Measurements from ENCODE around the gene SPATA9. TPM values are rescaled to one million over a fixed set of nuclear protein-coding genes. Genes with fewer than 3 reads are reported as not detected.

The SPATA9 gene
- total and polyA plus RNA-seq, 2 of the 8 experiments (the other 6 are each of a cell fraction or from before 2014, with no cell fraction given), result not detected

DNA sequence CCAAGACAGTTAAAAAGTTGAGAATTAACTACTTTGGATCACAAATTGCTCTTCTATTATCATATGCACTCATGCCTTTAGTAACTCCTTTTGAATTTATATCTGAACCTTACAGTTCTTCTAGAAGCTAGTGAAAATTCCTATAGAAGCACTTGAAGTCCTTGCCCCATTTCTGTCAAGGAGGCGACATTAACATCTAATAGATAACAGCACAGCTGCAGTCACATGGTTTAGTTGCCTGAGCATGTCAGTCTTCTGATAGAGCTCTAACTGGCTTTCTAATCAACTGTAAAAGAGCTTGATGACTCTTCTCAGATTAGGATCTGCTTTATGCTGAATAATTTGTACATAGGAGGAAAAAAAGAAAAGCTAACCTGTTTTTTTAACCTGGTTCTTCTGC lies 27.2 kb downstream of the SPATA9 start (continued):
- TF ChIP-seq, protein P1, sequence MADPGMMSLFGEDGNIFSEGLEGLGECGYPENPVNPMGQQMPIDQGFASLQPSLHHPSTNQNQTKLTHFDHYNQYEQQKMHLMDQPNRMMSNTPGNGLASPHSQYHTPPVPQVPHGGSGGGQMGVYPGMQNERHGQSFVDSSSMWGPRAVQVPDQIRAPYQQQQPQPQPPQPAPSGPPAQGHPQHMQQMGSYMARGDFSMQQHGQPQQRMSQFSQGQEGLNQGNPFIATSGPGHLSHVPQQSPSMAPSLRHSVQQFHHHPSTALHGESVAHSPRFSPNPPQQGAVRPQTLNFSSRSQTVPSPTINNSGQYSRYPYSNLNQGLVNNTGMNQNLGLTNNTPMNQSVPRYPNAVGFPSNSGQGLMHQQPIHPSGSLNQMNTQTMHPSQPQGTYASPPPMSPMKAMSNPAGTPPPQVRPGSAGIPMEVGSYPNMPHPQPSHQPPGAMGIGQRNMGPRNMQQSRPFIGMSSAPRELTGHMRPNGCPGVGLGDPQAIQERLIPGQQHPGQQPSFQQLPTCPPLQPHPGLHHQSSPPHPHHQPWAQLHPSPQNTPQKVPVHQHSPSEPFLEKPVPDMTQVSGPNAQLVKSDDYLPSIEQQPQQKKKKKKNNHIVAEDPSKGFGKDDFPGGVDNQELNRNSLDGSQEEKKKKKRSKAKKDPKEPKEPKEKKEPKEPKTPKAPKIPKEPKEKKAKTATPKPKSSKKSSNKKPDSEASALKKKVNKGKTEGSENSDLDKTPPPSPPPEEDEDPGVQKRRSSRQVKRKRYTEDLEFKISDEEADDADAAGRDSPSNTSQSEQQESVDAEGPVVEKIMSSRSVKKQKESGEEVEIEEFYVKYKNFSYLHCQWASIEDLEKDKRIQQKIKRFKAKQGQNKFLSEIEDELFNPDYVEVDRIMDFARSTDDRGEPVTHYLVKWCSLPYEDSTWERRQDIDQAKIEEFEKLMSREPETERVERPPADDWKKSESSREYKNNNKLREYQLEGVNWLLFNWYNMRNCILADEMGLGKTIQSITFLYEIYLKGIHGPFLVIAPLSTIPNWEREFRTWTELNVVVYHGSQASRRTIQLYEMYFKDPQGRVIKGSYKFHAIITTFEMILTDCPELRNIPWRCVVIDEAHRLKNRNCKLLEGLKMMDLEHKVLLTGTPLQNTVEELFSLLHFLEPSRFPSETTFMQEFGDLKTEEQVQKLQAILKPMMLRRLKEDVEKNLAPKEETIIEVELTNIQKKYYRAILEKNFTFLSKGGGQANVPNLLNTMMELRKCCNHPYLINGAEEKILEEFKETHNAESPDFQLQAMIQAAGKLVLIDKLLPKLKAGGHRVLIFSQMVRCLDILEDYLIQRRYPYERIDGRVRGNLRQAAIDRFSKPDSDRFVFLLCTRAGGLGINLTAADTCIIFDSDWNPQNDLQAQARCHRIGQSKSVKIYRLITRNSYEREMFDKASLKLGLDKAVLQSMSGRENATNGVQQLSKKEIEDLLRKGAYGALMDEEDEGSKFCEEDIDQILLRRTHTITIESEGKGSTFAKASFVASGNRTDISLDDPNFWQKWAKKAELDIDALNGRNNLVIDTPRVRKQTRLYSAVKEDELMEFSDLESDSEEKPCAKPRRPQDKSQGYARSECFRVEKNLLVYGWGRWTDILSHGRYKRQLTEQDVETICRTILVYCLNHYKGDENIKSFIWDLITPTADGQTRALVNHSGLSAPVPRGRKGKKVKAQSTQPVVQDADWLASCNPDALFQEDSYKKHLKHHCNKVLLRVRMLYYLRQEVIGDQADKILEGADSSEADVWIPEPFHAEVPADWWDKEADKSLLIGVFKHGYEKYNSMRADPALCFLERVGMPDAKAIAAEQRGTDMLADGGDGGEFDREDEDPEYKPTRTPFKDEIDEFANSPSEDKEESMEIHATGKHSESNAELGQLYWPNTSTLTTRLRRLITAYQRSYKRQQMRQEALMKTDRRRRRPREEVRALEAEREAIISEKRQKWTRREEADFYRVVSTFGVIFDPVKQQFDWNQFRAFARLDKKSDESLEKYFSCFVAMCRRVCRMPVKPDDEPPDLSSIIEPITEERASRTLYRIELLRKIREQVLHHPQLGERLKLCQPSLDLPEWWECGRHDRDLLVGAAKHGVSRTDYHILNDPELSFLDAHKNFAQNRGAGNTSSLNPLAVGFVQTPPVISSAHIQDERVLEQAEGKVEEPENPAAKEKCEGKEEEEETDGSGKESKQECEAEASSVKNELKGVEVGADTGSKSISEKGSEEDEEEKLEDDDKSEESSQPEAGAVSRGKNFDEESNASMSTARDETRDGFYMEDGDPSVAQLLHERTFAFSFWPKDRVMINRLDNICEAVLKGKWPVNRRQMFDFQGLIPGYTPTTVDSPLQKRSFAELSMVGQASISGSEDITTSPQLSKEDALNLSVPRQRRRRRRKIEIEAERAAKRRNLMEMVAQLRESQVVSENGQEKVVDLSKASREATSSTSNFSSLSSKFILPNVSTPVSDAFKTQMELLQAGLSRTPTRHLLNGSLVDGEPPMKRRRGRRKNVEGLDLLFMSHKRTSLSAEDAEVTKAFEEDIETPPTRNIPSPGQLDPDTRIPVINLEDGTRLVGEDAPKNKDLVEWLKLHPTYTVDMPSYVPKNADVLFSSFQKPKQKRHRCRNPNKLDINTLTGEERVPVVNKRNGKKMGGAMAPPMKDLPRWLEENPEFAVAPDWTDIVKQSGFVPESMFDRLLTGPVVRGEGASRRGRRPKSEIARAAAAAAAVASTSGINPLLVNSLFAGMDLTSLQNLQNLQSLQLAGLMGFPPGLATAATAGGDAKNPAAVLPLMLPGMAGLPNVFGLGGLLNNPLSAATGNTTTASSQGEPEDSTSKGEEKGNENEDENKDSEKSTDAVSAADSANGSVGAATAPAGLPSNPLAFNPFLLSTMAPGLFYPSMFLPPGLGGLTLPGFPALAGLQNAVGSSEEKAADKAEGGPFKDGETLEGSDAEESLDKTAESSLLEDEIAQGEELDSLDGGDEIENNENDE (IDR thresholded peaks at IDR 0.05; ENCODE audit: insufficient replicate concordance, low read length), result no peak
